ENCODE data around the gene FBLN5. TPM values are rescaled to one million over a fixed set of nuclear protein-coding genes. Genes with fewer than 3 reads are reported as not detected.

Gene FBLN5
- total RNA-seq, 1 experiment from 2014 or later, result not detected

Other genes starting within 250 kb of the FBLN5 start
- not detected in 2 replicates for gene CATSPERB, start 215.6 kb downstream of the FBLN5 start, total RNA-seq (2014; rRNA removed; shearing (Covaris generic); ENCODE audit: low replicate concordance)
- gene TC2N, start 80.2 kb downstream of the FBLN5 start, total RNA-seq (2014; rRNA removed; shearing (Covaris generic); ENCODE audit: low replicate concordance), result not detected in 2 replicates
- 3.6 and 7.5 TPM in 2 replicates for gene TRIP11, start 92.4 kb upstream of the FBLN5 start, total RNA-seq (2014; rRNA removed; shearing (Covaris generic); ENCODE audit: low replicate concordance)
- 9.5 and 10.9 TPM in 2 replicates for gene ATXN3, start 158.9 kb upstream of the FBLN5 start, total RNA-seq (2014; rRNA removed; shearing (Covaris generic); ENCODE audit: low replicate concordance)
- gene NDUFB1, start 174.0 kb upstream of the FBLN5 start, total RNA-seq (2014; rRNA removed; shearing (Covaris generic); ENCODE audit: low replicate concordance), result 193 and 239 TPM in 2 replicates
- gene CPSF2, start 174.3 kb upstream of the FBLN5 start, total RNA-seq (2014; rRNA removed; shearing (Covaris generic); ENCODE audit: low replicate concordance), result 15.8 and 20.8 TPM in 2 replicates